Mucosa of stomach (tissue), 1 donor: Measurements from ENCODE around the gene XKR7.

Experiments
- H3K27me3 ChIP-seq: one replicate; pipeline ENCODE4 v1.7.0; 2013; ENCODE audit warnings: mild to moderate bottlenecking, low read length; ENCODE audit not compliant: control insufficient read depth, insufficient read depth
- H3K36me3 ChIP-seq: one replicate; pipeline ENCODE4 v1.7.0; 2013; ENCODE audit warnings: low read length; ENCODE audit not compliant: control insufficient read depth, insufficient read depth
- H3K4me1 ChIP-seq: one replicate; pipeline ENCODE4 v1.7.0; 2013; ENCODE audit warnings: mild to moderate bottlenecking, low read length; ENCODE audit not compliant: control insufficient read depth, insufficient read depth
- H3K4me3 ChIP-seq: one replicate; pipeline ENCODE4 v1.7.0; 2013; ENCODE audit warnings: low read length
- H3K9ac ChIP-seq: one replicate; pipeline ENCODE4 v1.7.0; 2013; ENCODE audit warnings: mild to moderate bottlenecking, low read length, moderate library complexity
- H3K9me3 ChIP-seq: one replicate; pipeline ENCODE4 v1.7.0; 2013; ENCODE audit warnings: mild to moderate bottlenecking, low read length, moderate library complexity; ENCODE audit not compliant: control insufficient read depth
- donor health status: Pancreatic carcinoma.

XKR7 gene

DNA sequence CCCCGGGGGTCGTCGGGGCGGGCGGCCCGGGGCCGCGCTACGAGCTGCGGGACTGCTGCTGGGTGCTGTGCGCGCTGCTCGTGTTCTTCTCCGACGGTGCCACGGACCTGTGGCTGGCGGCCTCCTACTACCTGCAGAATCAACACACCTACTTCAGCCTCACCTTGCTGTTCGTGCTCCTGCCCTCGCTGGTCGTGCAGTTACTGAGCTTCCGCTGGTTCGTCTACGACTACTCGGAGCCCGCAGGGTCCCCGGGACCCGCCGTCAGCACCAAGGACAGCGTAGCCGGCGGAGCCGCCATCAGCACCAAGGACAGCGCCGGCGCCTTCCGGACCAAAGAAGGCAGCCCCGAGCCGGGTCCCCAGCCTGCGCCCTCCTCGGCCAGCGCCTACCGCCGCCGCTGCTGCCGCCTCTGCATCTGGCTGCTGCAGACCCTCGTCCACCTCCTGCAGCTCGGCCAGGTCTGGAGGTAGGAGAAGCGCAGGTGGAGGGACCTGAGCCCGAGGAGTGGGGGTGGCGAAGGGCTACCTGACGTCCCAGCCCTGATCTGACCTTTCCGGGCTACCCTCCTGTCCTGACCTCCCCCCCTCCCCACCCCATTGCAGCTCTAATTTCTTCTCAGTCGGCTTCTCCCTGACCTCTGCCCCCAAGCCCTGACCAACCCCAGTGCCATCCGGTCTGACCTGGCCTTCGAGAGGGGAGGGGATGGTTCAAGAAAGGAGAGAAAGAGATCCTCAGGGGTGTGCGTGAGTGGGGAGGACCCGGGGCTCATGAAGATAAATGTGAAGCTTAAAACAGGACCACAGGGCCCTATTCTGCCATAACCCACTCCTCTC lies 558 bp downstream of the XKR7 start:
- no peak overlapping the region for H3K9ac ChIP-seq
- H3K4me3 ChIP-seq, result no peak overlapping the region
- no peaks in the 10 kb centered on the region for H3K36me3 ChIP-seq
- no peaks in the 10 kb centered on the region for H3K9me3 ChIP-seq
- peaks cover 11% of the 10 kb centered on the region for H3K27me3 ChIP-seq
- no peaks in the 10 kb centered on the region for H3K4me1 ChIP-seq

DNA sequence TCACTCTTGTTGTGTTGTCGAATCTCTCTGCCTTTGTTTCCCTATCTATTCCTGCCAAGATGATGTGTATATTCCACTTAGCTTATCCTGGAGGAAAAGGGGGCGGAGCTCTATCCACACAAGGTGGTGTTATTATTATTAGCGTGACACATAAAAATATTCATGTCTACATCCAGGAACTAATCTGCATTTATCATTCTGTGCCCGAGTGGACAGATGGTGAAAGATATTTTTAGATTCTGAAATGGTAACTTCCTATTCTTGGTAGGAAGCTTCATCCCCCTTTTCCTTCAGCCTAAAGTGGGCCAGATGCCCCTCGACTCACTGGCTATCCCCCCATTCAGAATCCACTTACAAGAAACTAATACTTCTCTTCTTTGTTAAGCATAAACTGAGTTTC lies 2.0 kb downstream of the XKR7 start:
- H3K27me3 ChIP-seq, result peaks cover 17% of the 10 kb centered on the region
- no peak overlapping the region for H3K4me3 ChIP-seq
- H3K9me3 ChIP-seq, result no peaks in the 10 kb centered on the region
- H3K36me3 ChIP-seq, result no peaks in the 10 kb centered on the region
- H3K4me1 ChIP-seq, result no peaks in the 10 kb centered on the region
- H3K9ac ChIP-seq, result no peak overlapping the region

DNA sequence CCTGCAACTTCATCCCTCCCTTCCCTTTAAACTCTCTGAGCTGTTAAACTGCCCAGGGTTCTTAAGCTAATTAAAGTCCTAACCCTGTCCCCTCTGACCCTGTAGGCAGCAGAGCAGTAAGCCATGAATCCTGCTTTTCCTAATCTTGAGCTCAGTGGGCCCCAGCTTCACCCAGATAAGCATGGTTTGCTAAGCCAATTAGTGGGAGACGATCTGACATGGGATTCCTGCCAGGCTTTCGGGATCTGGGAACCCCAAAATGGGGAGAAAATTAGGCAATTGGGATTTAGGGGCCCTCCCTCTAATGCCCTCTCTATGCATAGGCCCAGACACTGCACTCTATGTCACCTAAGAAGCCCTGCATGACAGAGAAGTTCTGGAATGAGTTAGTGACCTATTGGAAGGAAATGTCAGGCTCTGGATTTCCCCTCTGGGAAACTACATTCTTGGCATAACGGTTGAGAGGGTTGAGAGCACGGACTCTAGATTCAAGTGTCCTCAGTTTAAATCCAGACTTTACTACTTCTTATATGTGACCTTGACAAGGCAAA lies 4.6 kb downstream of the XKR7 start:
- Histone ChIP-seq H3K9ac (no peak overlapping the region), H3K27me3 (peaks cover 6% of the 10 kb centered on the region), H3K4me3 (no peak overlapping the region), H3K9me3 (no peaks in the 10 kb centered on the region), H3K4me1 (no peaks in the 10 kb centered on the region), H3K36me3 (no peaks in the 10 kb centered on the region)

DNA sequence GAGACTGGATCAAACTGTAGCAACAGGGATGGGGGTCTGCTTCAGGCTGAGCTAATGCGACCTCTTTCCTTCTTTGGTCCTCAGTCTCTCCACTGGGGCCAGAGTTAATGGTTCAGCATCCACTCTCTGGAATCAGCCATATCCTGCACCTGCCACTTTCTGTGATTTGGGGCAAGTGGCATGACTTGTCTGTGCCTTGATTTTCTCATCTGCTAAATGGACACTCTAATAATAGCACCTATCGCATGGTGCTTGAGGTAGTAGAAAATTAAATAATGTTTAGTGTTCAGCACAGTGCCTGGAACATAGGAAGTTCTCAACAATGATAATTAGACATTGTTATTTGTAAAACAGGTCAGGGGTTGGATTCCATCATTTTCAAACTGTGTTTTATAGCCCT lies 6.3 kb downstream of the XKR7 start:
- Histone ChIP-seq H3K4me3 (no peak overlapping the region), H3K9me3 (no peaks in the 10 kb centered on the region), H3K9ac (no peak overlapping the region), H3K36me3 (no peaks in the 10 kb centered on the region), H3K4me1 (no peaks in the 10 kb centered on the region), H3K27me3 (peaks cover 6% of the 10 kb centered on the region)

DNA sequence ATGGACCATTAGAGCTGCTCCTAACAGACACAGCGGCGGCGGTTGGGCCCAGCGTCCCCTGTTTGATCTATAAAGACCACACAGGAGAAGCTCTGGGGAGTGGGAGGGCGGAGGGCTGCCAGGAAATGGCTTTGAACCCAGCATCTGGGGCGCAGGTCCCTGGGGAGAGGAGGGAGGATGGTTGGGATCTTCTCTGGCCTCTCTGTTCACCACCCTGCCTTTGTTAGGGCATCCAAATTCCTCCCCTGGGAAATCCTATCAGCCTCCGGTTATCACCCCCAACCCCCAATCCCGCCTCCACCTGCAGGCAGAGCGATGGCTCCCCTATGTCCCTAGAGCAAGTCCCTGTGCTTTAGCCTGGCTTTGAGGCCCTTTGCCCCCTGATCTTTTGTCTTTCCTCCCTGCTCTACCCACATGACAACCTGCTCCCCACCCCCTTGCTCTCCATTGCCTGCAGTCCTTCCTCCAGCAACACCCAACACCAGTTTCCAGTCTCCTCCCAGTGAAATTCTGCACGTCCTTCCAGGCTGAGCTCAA lies 7.1 kb downstream of the XKR7 start:
- Histone ChIP-seq H3K27me3 (peaks cover 6% of the 10 kb centered on the region), H3K9me3 (no peaks in the 10 kb centered on the region), H3K9ac (no peak overlapping the region), H3K4me3 (no peak overlapping the region), H3K36me3 (no peaks in the 10 kb centered on the region), H3K4me1 (no peaks in the 10 kb centered on the region)

DNA sequence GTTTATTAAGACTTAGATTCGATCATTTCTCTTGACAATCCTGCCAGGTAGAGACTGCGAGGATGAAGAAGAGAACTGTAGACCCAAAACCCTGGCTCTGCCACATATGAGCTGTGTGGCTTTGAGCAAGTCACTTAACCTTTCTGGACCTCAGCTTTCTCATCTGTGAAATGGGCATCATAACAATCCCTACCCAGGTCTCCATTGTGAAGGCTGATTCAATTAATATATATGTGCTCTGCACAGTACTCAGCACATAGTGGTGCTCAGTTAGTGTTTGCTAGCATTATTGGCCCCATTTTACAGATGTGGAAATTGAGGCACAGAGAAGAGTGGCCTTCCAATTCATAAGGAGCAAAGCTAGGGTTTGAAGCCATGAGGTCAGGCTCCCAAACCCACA lies 7.9 kb downstream of the XKR7 start:
- no peak overlapping the region for H3K9ac ChIP-seq
- H3K9me3 ChIP-seq, result no peaks in the 10 kb centered on the region
- no peaks in the 10 kb centered on the region for H3K36me3 ChIP-seq
- peaks cover 6% of the 10 kb centered on the region for H3K27me3 ChIP-seq
- H3K4me3 ChIP-seq, result no peak overlapping the region
- no peaks in the 10 kb centered on the region for H3K4me1 ChIP-seq

DNA sequence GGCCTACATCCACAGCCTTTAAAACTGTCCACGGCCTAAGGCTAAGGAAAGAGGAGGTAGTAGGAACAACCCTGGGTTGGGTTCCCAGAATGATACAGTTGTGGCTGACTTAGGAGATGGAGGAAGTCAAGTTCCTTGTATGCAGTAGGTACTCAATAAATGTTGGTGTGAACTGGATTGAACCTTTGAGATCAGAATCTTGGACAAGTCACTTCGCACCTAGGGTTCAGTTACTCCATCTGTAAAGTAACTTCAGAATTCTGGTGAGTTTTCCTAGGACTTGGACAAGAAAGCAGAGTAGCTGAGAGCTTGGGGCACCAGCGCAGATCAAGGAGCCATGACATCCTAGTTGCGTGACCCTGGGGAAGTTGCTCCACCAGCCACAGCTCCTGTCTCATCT lies 9.1 kb downstream of the XKR7 start:
- Histone ChIP-seq H3K27me3 (peaks cover 6% of the 10 kb centered on the region), H3K4me1 (no peaks in the 10 kb centered on the region), H3K9ac (no peak overlapping the region), H3K9me3 (no peaks in the 10 kb centered on the region), H3K36me3 (no peaks in the 10 kb centered on the region), H3K4me3 (no peak overlapping the region)

DNA sequence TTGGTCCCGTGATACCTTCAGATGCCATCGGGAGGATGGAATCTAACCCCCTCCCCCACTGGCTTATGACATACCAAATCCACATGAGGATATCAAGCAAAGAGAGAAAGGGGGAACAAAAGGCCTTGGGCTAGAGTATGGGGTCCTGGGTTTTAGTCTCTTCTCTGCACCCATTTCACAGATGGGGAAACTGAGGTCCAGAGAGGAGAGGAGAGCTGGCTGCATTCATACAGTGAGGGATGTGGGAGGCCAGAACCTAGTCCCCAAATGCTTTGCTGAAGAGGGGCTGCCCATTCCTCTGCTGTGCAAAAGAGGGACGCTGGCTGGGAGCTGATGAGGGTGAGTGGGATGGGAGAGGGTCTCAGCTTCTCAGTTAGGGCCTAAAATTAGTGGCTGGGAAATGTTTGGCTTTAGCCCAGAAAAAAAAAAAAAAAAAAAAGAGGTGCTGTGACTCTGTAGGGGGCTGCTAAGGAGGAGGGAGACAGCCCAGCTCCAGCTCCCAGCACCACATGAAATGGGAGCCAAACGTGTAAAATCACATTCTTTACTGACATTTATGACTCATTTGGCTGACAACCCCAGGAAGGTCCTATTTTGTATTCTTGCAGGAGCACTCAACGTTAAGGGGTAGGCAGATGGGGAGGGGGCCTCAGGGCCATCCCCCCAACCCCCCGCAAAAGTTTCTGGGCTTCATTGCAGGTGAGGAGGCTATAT lies 11.9 kb downstream of the XKR7 start:
- Histone ChIP-seq H3K9me3 (no peaks in the 10 kb centered on the region), H3K9ac (no peak overlapping the region), H3K36me3 (no peaks in the 10 kb centered on the region), H3K4me3 (no peak overlapping the region), H3K4me1 (no peaks in the 10 kb centered on the region), H3K27me3 (peaks cover 1% of the 10 kb centered on the region)

DNA sequence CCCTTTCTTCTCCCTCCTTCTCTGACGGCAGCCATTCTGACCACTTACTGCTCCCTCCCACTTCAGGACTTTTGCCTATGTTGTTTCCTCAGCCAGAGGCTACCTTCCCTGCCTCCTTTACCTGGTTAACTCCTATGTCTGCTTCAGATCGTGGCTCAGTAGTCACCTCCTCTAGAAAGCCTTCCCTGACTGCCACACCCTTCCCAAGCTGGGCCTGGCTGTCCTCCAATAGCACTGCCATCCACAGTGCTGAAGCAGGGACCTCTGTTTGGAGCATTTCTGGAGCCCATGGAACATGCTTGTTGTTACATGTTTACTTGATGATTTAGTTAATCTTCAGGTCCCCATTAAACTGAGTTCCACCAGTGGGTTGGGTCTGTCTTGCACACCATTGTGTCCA lies 13.8 kb downstream of the XKR7 start:
- Histone ChIP-seq H3K27me3 (no peaks in the 10 kb centered on the region), H3K9ac (no peak overlapping the region), H3K4me3 (no peak overlapping the region)

DNA sequence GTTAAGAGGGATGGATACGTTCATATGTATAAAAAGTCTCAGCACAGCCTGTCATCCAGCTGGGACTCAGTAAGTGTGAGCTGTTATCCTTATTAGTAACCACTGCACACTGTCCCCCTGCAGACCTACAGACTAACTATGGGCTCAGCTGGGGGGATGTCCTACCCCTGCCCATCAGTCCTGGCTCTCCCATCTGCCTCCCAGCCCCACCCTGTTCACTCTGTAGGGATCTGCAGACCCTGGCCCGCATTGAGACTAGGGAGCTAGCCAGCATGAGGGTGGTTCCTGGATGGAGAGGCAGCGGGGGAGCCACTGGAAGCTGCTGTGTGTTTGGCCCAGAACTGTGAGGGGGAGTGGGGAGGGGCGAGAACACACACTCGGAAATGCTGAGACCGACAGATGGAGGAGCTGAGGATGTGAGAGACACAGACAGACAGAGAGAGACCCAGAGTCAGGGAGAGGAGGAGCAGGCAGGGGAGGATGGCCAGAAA lies 17.1 kb downstream of the XKR7 start:
- Histone ChIP-seq H3K4me1 (no peaks in the 10 kb centered on the region), H3K36me3 (no peaks in the 10 kb centered on the region), H3K9me3 (no peaks in the 10 kb centered on the region), H3K27me3 (no peaks in the 10 kb centered on the region), H3K4me3 (no peak overlapping the region), H3K9ac (no peak overlapping the region)

More for the DNA sequence above, 13.8 kb downstream of the XKR7 start:
- Histone ChIP-seq H3K4me1 (no peaks in the 10 kb centered on the region), H3K36me3 (no peaks in the 10 kb centered on the region), H3K9me3 (no peaks in the 10 kb centered on the region)

DNA sequence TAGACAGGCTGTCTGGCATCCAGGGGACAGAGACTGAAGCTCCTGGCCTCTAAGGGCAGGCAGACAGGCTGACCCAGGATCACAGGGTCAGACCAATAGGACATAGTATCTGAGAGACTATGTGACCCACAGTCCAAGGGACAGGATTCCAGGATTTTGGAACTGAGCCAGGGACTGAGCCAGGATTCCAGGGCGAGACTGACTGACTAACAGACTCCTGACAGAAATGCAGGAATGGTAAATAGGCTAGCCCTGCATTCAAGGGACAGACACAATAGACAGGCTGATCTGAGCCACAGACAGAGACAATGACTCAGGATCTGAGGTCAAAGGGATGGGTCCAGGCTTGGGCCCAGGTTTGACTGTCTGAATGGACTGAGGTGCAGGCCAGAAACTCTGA lies 19.8 kb downstream of the XKR7 start:
- Histone ChIP-seq H3K4me1 (no peaks in the 10 kb centered on the region), H3K9ac (no peak overlapping the region), H3K9me3 (no peaks in the 10 kb centered on the region), H3K4me3 (no peak overlapping the region), H3K27me3 (no peaks in the 10 kb centered on the region), H3K36me3 (no peaks in the 10 kb centered on the region)

DNA sequence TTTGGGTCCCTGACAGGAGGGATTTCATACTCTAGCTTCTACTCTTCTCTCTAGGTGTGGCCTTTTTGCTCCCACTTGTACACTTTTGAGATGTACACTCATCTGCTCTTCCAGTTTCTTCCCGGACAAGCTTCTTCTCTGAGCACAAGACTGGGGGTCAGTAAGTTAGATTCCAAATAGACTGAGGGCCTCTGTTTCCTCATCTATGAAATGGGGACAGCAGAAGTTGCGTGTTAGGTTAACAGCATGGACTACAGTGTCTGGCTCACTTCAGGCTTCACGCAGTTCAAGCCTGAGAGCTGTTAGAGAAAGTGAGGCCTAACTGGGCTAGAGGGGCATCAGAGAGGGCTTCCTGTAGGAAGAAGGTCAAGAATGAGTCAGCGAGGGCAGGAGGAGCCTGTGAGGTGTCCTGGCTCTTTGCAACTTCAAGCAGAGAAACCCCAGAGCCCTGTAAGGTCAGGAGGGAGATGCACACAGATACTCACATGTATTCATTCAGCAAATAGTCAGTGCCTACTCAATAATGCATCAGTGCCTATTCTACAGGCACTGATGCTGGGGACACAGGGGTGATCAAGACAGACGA lies 20.6 kb downstream of the XKR7 start:
- no peaks in the 10 kb centered on the region for H3K9me3 ChIP-seq
- H3K9ac ChIP-seq, result no peak overlapping the region
- no peaks in the 10 kb centered on the region for H3K27me3 ChIP-seq
- no peaks in the 10 kb centered on the region for H3K36me3 ChIP-seq
- H3K4me3 ChIP-seq, result no peak overlapping the region
- H3K4me1 ChIP-seq, result no peaks in the 10 kb centered on the region
